ENCODE measurements around the gene EGFL6.
"Not testable (repeated sequence)": the region's sequence is repeated elsewhere in the genome, so short reads cannot be mapped to it uniquely, and the experiment has no call there.

EGFL6 gene

DNA sequence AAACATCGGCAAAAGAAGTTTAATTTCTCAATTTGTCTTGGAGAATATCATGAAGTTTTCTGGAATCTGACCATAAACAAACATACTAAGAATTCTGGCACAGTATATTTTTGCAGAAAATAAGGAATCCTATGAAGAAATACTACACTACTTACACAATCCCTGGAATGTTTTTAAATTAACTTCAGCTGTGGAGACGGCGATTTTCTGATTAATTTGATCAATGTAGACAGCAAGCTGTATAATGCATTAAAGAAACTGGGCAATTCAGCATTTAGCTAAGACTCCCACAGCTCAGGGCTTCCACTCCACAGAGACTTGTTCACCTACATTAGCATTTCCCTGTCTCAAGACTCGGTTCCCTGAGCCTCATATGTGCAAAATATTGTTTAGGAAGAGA, 12.2 kb downstream of the EGFL6 start:
- H3K4me3 ChIP-seq (ENCODE audit: low read length), result no peak overlapping the region
- no peak for DNase-seq (ENCODE audit: low read depth, low spot score)

GRCh38 chrX:13587786-13588477, 18.5 kb downstream of the EGFL6 start:
- DNase-seq (ENCODE audit: low read depth, low spot score), result no peak
- H3K4me3 ChIP-seq (ENCODE audit: low read length), result no peak overlapping the region

DNA sequence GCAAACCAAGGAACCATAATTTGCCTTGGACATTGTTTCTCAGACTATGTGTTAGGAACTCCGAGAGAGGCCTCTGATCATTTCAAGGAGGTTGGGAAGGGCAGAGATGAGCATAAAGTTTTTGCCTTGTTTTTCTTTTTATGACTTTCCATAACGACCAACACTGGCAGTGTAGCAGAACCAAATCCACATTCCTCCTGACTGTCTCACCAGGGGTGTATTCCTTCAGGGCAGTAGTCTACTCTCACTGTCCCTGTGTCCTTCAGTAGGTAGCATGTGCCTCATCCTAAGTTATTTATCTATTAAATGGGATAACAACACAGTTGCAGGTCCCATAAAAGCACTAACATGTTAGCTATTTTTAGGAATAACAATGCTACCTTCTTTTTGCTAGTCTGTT, 20.8 kb downstream of the EGFL6 start:
- no peak overlapping the region for H3K4me3 ChIP-seq (ENCODE audit: low read length)
- DNase-seq (ENCODE audit: low read depth, low spot score), result no peak

DNA sequence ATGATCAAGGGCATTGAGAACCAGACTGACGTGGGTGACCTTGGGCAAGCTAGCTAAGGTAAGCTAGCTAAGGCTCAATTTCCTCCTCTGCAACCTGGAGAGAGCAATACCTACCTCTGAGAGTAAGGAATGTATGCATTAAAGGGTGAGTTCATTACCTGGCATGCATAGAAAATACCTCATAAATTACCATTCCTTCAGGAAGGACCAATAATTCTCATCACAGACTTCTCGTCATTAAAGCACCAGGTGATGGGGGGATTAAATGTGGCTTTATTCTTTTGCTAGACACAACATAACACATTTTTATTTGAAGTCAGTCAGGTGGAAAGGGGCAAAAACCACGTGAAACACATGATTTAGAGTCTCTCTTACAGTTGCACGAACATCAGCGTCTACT, 21.5 kb downstream of the EGFL6 start:
- no peak for DNase-seq (ENCODE audit: low read depth, low spot score)
- no peak overlapping the region for H3K4me3 ChIP-seq (ENCODE audit: low read length)

GRCh38 chrX:13597874-13598273, 28.5 kb downstream of the EGFL6 start:
- no peak overlapping the region for H3K4me3 ChIP-seq (ENCODE audit: low read length)
- DNase-seq (ENCODE audit: low read depth, low spot score), result no peak

- DNase-seq (ENCODE audit: low read depth, low spot score), result no peak
Observed at GRCh38 chrX:13598877-13599276, 29.5 kb downstream of the EGFL6 start.

GRCh38 chrX:13599491-13599890, 30.1 kb downstream of the EGFL6 start:
- no peak overlapping the region for H3K4me3 ChIP-seq (ENCODE audit: low read length)
- no peak for DNase-seq (ENCODE audit: low read depth, low spot score)

More at GRCh38 chrX:13598877-13599276, 29.5 kb downstream of the EGFL6 start:
- no peak overlapping the region for H3K4me3 ChIP-seq (ENCODE audit: low read length)

GRCh38 chrX:13605611-13606010, 36.2 kb downstream of the EGFL6 start:
- no peak for DNase-seq (ENCODE audit: low read depth, low spot score)
- H3K4me3 ChIP-seq (ENCODE audit: low read length), result no peak overlapping the region

GRCh38 chrX:13607331-13607995, 38.1 kb downstream of the EGFL6 start:
- no peak for DNase-seq (ENCODE audit: low read depth, low spot score)
- H3K4me3 ChIP-seq (ENCODE audit: low read length), result no peak overlapping the region

DNA sequence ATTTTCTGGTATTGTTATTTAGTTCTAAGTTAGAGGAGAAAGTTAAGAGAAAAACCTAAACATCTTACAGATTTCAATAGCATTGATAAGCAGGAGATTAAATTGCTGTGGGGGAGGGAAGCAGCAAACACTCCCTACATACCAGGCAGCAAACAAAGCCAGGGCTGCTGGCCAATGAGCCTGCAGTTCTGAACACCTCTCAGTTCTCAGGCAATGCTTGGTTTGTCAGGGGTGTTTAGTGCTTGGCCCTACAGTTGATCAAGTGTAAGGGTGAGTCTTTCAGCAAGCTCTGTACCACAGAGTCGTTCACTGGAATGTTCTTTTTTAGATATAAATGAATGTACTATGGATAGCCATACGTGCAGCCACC, 38.6 kb downstream of the EGFL6 start:
- no peak for DNase-seq (ENCODE audit: low read depth, low spot score)
- no peak overlapping the region for H3K4me3 ChIP-seq (ENCODE audit: low read length)

DNA sequence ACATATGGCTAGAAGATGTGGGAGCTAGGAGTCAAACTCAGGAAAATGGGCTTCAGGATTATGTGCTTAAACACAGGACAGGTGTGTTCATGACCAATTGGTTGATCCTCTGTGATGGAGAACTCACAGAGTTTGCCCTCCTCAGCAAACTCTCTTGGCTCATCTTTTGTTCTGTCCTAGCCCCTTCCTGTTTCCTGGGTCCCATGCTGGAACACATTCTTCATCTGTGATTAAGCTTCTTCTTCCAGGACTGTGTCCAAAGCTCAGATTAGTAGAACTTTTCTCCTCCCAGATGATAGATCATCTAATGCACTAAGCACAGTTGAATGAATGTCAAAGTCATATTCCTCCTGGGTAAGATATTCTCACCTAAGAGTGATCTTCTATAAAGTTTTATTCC, 44.8 kb downstream of the EGFL6 start:
- DNase-seq (ENCODE audit: low read depth, low spot score), result no peak

GRCh38 chrX:13620207-13620606, 50.8 kb downstream of the EGFL6 start:
- no peak for DNase-seq (ENCODE audit: low read depth, low spot score)

More for the DNA sequence above, 44.8 kb downstream of the EGFL6 start:
- no peak overlapping the region for H3K4me3 ChIP-seq (ENCODE audit: low read length)

DNA sequence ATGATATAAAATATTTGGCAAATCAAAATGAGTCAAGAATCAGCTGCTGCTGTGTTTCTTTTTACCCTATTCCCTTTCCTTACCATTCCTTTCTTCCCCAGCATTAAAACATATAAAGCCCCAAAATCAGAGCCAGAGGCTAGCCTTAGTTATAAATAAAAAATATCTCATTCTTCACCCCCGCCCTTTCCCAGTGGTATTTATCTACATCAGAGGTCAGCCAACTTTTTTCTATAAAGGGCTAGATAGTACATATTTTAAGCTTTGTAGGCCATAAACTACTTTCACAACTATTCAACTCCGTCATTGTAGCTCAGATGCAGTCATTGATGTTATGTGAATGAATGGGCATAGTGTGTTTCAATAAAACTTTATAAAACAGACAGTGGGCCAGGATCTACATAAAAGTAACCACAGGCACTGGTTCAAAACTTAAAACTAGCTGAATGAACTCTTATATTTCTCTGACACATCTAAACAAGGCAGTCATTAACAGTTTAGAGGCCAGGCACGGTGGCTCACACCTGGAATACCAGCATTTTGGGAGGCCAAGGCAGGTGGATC, 53.1 kb downstream of the EGFL6 start:
- no peak overlapping the region for H3K4me3 ChIP-seq (ENCODE audit: low read length)
- no peak for DNase-seq (ENCODE audit: low read depth, low spot score)

More at GRCh38 chrX:13620207-13620606, 50.8 kb downstream of the EGFL6 start:
- H3K4me3 ChIP-seq (ENCODE audit: low read length), result no peak overlapping the region

DNA sequence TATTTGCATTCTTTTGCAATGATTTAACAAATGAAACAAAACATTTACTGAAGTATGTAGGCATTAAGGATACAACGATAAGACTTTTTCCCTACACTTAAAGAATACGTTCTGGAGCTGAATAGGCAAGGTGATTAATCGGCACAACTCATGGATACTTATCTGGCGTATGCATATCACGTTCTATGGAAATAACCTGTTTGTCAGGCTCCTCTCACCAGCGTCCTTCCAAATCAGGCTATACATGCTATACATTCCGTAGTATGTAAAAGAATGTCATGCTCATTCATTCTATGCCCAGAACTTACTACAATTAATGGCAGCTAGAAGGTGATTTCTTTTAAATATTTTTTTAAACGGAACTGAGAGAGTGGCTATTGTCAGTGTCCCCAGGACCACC, 57.9 kb downstream of the EGFL6 start:
- no peak for DNase-seq (ENCODE audit: low read depth, low spot score)
- H3K4me3 ChIP-seq (ENCODE audit: low read length), result no peak overlapping the region

DNA sequence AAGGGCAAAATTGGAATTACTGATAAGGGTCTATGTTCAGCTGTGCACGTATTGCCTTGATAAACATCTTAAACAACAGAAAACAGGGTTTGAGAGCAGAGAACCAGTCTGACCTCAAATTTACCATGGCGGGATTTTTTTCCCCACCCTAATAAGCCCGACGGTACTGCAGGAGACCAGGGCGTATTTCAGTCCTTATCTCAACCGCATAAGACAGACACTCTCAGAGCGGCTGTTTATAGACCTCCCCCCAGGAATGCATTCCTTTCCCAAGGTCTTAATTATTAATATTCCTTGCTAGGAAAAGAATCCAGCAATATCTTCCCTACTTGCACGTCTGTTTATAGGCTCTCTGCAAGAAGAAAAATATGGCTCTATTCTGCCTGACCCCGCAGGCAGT, 67.8 kb downstream of the EGFL6 start:
- DNase-seq (ENCODE audit: low read depth, low spot score); H3K4me3 ChIP-seq (ENCODE audit: low read length): not testable (repeated sequence)

DNA sequence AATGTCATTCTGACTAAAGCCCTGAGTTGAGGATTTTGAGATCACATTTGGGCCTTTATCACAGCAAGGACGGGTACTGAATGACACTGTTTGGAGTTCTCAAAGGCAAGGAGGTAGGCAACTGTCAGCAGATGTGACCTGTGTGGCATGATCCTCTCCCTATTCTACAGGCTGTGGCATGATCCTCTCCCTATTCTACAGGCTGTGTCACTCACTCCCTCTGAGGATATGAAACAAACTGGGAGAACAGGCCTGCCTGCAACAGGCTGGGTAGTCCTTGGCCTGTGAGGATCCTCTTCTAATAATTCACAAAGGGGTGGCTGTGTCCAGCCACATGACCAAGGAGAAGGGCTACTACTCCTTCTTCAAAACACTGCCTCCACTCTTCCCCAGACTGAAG, 68.6 kb downstream of the EGFL6 start:
- no peak overlapping the region for H3K4me3 ChIP-seq (ENCODE audit: low read length)
- DNase-seq (ENCODE audit: low read depth, low spot score), result no peak

GRCh38 chrX:13638826-13639225, 69.4 kb downstream of the EGFL6 start:
- H3K4me3 ChIP-seq (ENCODE audit: low read length), result no peak overlapping the region
- no peak for DNase-seq (ENCODE audit: low read depth, low spot score)

GRCh38 chrX:13641684-13642083, 72.3 kb downstream of the EGFL6 start:
- DNase-seq (ENCODE audit: low read depth, low spot score); H3K4me3 ChIP-seq (ENCODE audit: low read length): not testable (repeated sequence)

DNA sequence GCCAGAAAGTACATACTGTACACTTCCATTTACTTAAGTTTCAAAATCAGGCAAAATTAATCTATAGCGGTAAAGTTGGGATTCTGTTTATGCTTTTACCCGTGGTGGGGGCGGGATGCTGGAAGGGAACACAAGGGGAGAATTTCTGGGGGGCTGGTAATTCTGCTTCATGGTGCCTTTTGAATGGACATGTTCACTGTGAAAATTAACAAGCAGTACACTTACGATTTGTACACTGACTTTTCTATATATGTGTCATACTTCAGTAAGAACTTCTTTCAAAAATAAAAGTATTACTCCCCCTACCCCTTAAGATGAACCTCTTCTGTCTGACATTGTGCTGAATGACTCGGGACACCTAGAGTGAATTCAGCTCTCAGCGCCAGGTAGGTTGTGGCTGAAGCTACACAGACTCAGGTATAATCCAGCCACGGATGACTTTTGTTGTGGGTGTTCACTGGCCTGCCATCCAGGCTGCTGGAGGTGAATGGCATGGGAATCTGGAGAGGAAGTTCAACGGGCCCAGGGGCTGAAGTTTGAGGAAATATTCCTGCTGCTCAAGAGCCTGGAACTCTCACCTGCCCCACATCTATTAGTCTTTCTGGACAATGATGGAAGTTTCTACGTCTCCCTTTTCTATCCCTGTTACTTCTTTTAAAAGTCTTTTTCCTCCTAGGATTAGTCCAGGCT, 76.2 kb downstream of the EGFL6 start:
- H3K4me3 ChIP-seq (ENCODE audit: low read length), result no peak overlapping the region
- DNase-seq (ENCODE audit: low read depth, low spot score), result no peak

DNA sequence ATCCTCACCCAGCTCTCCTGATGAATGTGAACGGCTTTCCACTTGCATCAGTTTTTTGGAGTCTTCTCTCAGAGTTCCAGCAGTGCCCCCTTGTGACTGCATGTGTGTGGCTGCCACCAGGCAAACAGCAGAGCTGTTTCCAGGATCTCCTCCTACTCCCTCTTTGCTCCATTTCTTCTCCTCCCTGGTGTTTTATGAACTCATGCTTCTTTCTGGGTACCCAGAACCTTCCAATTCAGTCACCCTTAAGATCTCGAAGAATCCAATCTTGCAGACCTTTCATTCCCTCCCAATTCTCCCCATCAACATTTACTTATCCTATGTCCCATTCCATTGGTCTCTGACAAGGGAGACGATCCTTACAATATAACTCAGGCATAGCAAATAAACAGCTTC, 76.8 kb downstream of the EGFL6 start:
- H3K4me3 ChIP-seq (ENCODE audit: low read length), result no peak overlapping the region
- DNase-seq (ENCODE audit: low read depth, low spot score), result no peak
